HG03097 (cell line): ENCODE data around the gene AATK.

Experiments used
- ATAC-seq: cut with Tn5 transposase; IDR thresholded peaks from one replicate; pipeline ENCODE4 v1.9.1; 2021; ENCODE audit not compliant: unreplicated experiment, low FRiP score

The AATK gene

GRCh38 chr17:81097134-81097942, 68.7 kb downstream of the AATK start:
- ATAC-seq: no peak

- ATAC-seq: no peak
Observed at GRCh38 chr17:81096741-81097133, 69.3 kb downstream of the AATK start.

GRCh38 chr17:81095383-81095762, 70.6 kb downstream of the AATK start:
- ATAC-seq: no peak

GRCh38 chr17:81094509-81095382, 71.3 kb downstream of the AATK start:
- ATAC-seq: no peak

GRCh38 chr17:81093619-81094508, 72.2 kb downstream of the AATK start:
- ATAC-seq: no peak

- no peak for ATAC-seq
Observed at GRCh38 chr17:81092518-81093095, 73.4 kb downstream of the AATK start.

- no peak for ATAC-seq
Observed at GRCh38 chr17:81091774-81092517, 74.1 kb downstream of the AATK start.

- ATAC-seq: no peak
Observed at GRCh38 chr17:81091154-81091553, 74.9 kb downstream of the AATK start.

- no peak for ATAC-seq
Observed at GRCh38 chr17:81090361-81091136, 75.5 kb downstream of the AATK start.

- no peak for ATAC-seq
Observed at GRCh38 chr17:81086789-81087551, 79.1 kb downstream of the AATK start.

GRCh38 chr17:81085420-81085911, 80.6 kb downstream of the AATK start:
- no peak for ATAC-seq

GRCh38 chr17:81084680-81085419, 81.2 kb downstream of the AATK start:
- ATAC-seq: no peak

- ATAC-seq: no peak
Observed at GRCh38 chr17:81083125-81083765, 82.8 kb downstream of the AATK start.

GRCh38 chr17:81082177-81083073, 83.6 kb downstream of the AATK start:
- no peak for ATAC-seq

- ATAC-seq: no peak
Observed at GRCh38 chr17:81081222-81082176, 84.5 kb downstream of the AATK start.
